H1 (cell line): ENCODE results near the gene NOS1AP. TPM values are rescaled to one million over a fixed set of nuclear protein-coding genes. Genes with fewer than 3 reads are reported as not detected.

Experiments used
- CTCF ChIA-PET: fragments of 300-600 bp; sonication (Branson Sonifier 250); formaldehyde crosslinking; loops from one replicate; lab custom pipeline; 2021; ENCODE audit not compliant: partially characterized antibody; lab: Charles Lee
- POLR2A ChIA-PET: fragments of 300-600 bp; sonication (Branson Sonifier 250); formaldehyde crosslinking; loops from one replicate; lab custom pipeline; 2021; ENCODE audit warnings: inconsistent platforms; ENCODE audit not compliant: partially characterized antibody; lab: Charles Lee
- DNase-seq, 2 experiments: peaks; one replicate each; pipeline versions ENCODE4 v3.0.0 to v3.0.0-alpha.2; 2010 to 2022; ENCODE audit warnings: low spot score in 2 of 2, low read depth in 1 of 2, mixed read lengths in 1 of 2
- FAIRE-seq: peaks from 2 replicates; lab custom pipeline; 2011; peaks lifted over from hg19 to GRCh38; lab: Jason Lieb, UNC
- H2AFZ ChIP-seq: 2 replicates; pipeline ENCODE4 v1.8.1; 2012; ENCODE audit warnings: low read length, inconsistent platforms
- H2AK5ac ChIP-seq: 2 replicates; pipeline ENCODE4 v1.6.1; 2013; ENCODE audit warnings: low read depth, low read length
- H2BK120ac ChIP-seq: replicated peaks from 2 replicates; pipeline ENCODE3; 2013; ENCODE audit warnings: low read depth, low read length, inconsistent platforms
- H2BK12ac ChIP-seq: 2 replicates; pipeline ENCODE4 v1.6.1; 2013; ENCODE audit warnings: low read depth, low read length
- H2BK15ac ChIP-seq: 2 replicates; pipeline ENCODE4 v1.6.1; 2013; ENCODE audit warnings: low read length
- H2BK20ac ChIP-seq: 2 replicates; pipeline ENCODE4 v1.6.1; 2013; ENCODE audit warnings: low read length
- H2BK5ac ChIP-seq: 2 replicates; pipeline ENCODE4 v1.6.1; 2013; ENCODE audit warnings: low read depth, low read length
- H3K14ac ChIP-seq: 2 replicates; pipeline ENCODE4 v1.6.1; 2013; ENCODE audit warnings: inconsistent platforms; ENCODE audit not compliant: insufficient read length
- H3K18ac ChIP-seq: 2 replicates; pipeline ENCODE4 v1.6.1; 2013; ENCODE audit warnings: low read length; ENCODE audit errors: extremely low read depth
- H3K23ac ChIP-seq: 2 replicates; pipeline ENCODE4 v1.6.1; 2013; ENCODE audit warnings: inconsistent platforms; ENCODE audit not compliant: insufficient read length
- H3K23me2 ChIP-seq: 2 replicates; pipeline ENCODE4 v1.6.1; 2013; ENCODE audit warnings: low read depth, low read length
- H3K27ac ChIP-seq: 2 replicates; pipeline ENCODE4 v1.6.1; 2011; ENCODE audit warnings: low read depth, low read length, inconsistent platforms
- H3K27me3 ChIP-seq, 4 experiments: replicated peaks in 1 of 4; 1 replicate in 1 of 4; 2 replicates in 3 of 4; pipeline versions ENCODE4 v1.6.1 to v1.8.1; 2011 to 2013; ENCODE audit warnings: low read length in 3 of 4, mild to moderate bottlenecking in 3 of 4, inconsistent platforms in 2 of 4, mixed read lengths in 2 of 4, moderate library complexity in 1 of 4; ENCODE audit not compliant: control insufficient read depth in 3 of 4, insufficient read depth in 3 of 4; ENCODE audit errors: extremely low read depth in 1 of 4
- H3K36me3 ChIP-seq, 4 experiments: 2 replicates each; pipeline versions ENCODE4 v1.6.1 to v1.8.1; 2011 to 2013; ENCODE audit warnings: mild to moderate bottlenecking in 4 of 4, low read length in 3 of 4, moderate library complexity in 2 of 4, control low read depth in 1 of 4, inconsistent platforms in 1 of 4; ENCODE audit not compliant: insufficient read depth in 4 of 4, control insufficient read depth in 2 of 4
- H3K4ac ChIP-seq: replicated peaks from 2 replicates; pipeline ENCODE3; 2013; ENCODE audit warnings: low read length, low read depth, mixed read lengths, inconsistent platforms; ENCODE audit not compliant: insufficient read length
- H3K4me1 ChIP-seq, 4 experiments: replicated peaks in 1 of 4; 1 replicate in 1 of 4; 2 replicates in 3 of 4; pipeline versions ENCODE4 v1.6.1 to v1.8.1; 2011 to 2013; ENCODE audit warnings: low read length in 3 of 4, inconsistent platforms in 2 of 4, mixed read lengths in 1 of 4; ENCODE audit not compliant: insufficient read depth in 4 of 4, control insufficient read depth in 3 of 4
- H3K4me2 ChIP-seq, 2 experiments: 2 replicates each; pipeline versions ENCODE4 v1.6.1 to v1.8.1; 2011 to 2013; ENCODE audit warnings: low read depth in 2 of 2, low read length in 2 of 2, control low read depth in 1 of 2, inconsistent platforms in 1 of 2, mild to moderate bottlenecking in 1 of 2; ENCODE audit not compliant: insufficient read depth in 1 of 2
- H3K4me3 ChIP-seq, 4 experiments: fragments of 200-600, 300-600 bp in 1 of 4; sonication (generic), shearing (Covaris generic), sonication (Bioruptor Twin) in 1 of 4; 2 replicates each; pipeline versions ENCODE4 v1.5.1 to v1.8.1; 2011 to 2016; ENCODE audit warnings: low read length in 4 of 4, low read depth in 3 of 4, control low read depth in 2 of 4, inconsistent platforms in 2 of 4, mild to moderate bottlenecking in 2 of 4, mixed read lengths in 1 of 4, moderate library complexity in 1 of 4; ENCODE audit not compliant: insufficient read depth in 2 of 4; ENCODE audit errors: extremely low read depth in 1 of 4
- H3K56ac ChIP-seq: replicated peaks from 2 replicates; pipeline ENCODE3; 2013; ENCODE audit warnings: low read depth, mild to moderate bottlenecking, mixed read lengths, low read length, inconsistent platforms; ENCODE audit not compliant: insufficient read length
- H3K79me1 ChIP-seq: 2 replicates; pipeline ENCODE4 v1.6.1; 2013; ENCODE audit warnings: low read depth, low read length, control low read depth
- H3K79me2 ChIP-seq, 2 experiments: 2 replicates each; pipeline versions ENCODE4 v1.6.1 to v1.8.1; 2012 to 2013; ENCODE audit warnings: low read length in 2 of 2, mild to moderate bottlenecking in 2 of 2, inconsistent platforms in 1 of 2; ENCODE audit not compliant: insufficient read depth in 2 of 2, control insufficient read depth in 1 of 2
- H3K9ac ChIP-seq, 4 experiments: replicated peaks in 1 of 4; 1 replicate in 1 of 4; 2 replicates in 3 of 4; pipeline versions ENCODE4 v1.6.1 to v1.8.1; 2011 to 2013; ENCODE audit warnings: low read depth in 3 of 4, low read length in 3 of 4, control low read depth in 2 of 4, mild to moderate bottlenecking in 2 of 4, moderate library complexity in 2 of 4, inconsistent platforms in 1 of 4; ENCODE audit errors: extremely low read depth in 1 of 4
- H3K9me3 ChIP-seq, 2 experiments: 2 replicates each; pipeline versions ENCODE4 v1.6.1 to v1.8.1; 2012 to 2013; ENCODE audit warnings: mild to moderate bottlenecking in 2 of 2, moderate library complexity in 2 of 2, control low read depth in 1 of 2, inconsistent platforms in 1 of 2, low read depth in 1 of 2, low read length in 1 of 2, mixed read lengths in 1 of 2; ENCODE audit not compliant: insufficient read depth in 2 of 2
- H4K20me1 ChIP-seq, 2 experiments: replicated peaks in 1 of 2; 2 replicates each; pipeline versions ENCODE3 to v1.8.1; 2011 to 2013; ENCODE audit warnings: inconsistent platforms in 2 of 2, low read length in 2 of 2, mild to moderate bottlenecking in 1 of 2; ENCODE audit not compliant: insufficient read depth in 2 of 2, control insufficient read depth in 1 of 2
- H4K5ac ChIP-seq: 2 replicates; pipeline ENCODE4 v1.6.1; 2013; ENCODE audit warnings: low read length, low read depth, mixed read lengths, inconsistent platforms; ENCODE audit not compliant: insufficient read length
- H4K8ac ChIP-seq: 2 replicates; pipeline ENCODE4 v1.8.0; 2013; ENCODE audit warnings: mild to moderate bottlenecking, moderate library complexity, low read length, inconsistent platforms; ENCODE audit not compliant: insufficient read depth; ENCODE audit errors: extremely low read depth
- H4K91ac ChIP-seq: replicated peaks from 2 replicates; pipeline ENCODE3; 2013; ENCODE audit warnings: low read length, mixed read lengths, inconsistent platforms; ENCODE audit not compliant: insufficient read length
- BCL11A ChIP-seq, 2 experiments: IDR thresholded peaks; one replicate each; pipeline ENCODE4 v1.6.1; 2011; ENCODE audit warnings: low read depth in 2 of 2, low read length in 2 of 2, mild to moderate bottlenecking in 2 of 2
- CHD1 ChIP-seq: IDR thresholded peaks from 2 replicates; pipeline ENCODE4 v1.6.1; 2012; ENCODE audit warnings: low read depth, low read length, improper control_type of control experiment
- EZH2 ChIP-seq: fragments of 200-600 bp; sonication (generic); IDR thresholded peaks from 2 replicates; pipeline ENCODE4 v1.7.1; 2012; ENCODE audit warnings: low read depth, mild to moderate bottlenecking, moderate library complexity, low read length, inconsistent platforms; ENCODE audit not compliant: severe bottlenecking
- JUND ChIP-seq: IDR thresholded peaks from 2 replicates; pipeline ENCODE4 v1.6.1; 2011; ENCODE audit warnings: mild to moderate bottlenecking, improper control_type of control experiment, low read length
- KDM4A ChIP-seq: IDR thresholded peaks from one replicate; pipeline ENCODE4 v1.7.1; 2012; ENCODE audit warnings: low read depth, mild to moderate bottlenecking, moderate library complexity, low read length, inconsistent platforms; ENCODE audit not compliant: severe bottlenecking
- RBBP5 ChIP-seq: IDR thresholded peaks from 2 replicates; pipeline ENCODE4 v1.7.1; 2012; ENCODE audit warnings: low read depth, mild to moderate bottlenecking, inconsistent platforms, low read length, moderate library complexity, borderline replicate concordance
- SIN3A ChIP-seq, 2 experiments: IDR thresholded peaks in 1 of 2; conservative IDR thresholded peaks in 1 of 2; 2 replicates each; pipeline ENCODE4 v1.6.1; 2011 to 2012; ENCODE audit warnings: low read length in 2 of 2, improper control_type of control experiment in 1 of 2, low read depth in 1 of 2, mild to moderate bottlenecking in 1 of 2
- SIX5 ChIP-seq: IDR thresholded peaks from 2 replicates; pipeline ENCODE4 v1.6.1; 2011; ENCODE audit warnings: mild to moderate bottlenecking, low read depth, low read length
- TCF12 ChIP-seq: IDR thresholded peaks from 2 replicates; pipeline ENCODE4 v1.6.1; 2011; ENCODE audit warnings: low read depth, mild to moderate bottlenecking, low read length
- YY1 ChIP-seq: IDR thresholded peaks from 2 replicates; pipeline ENCODE4 v1.6.1; 2011; ENCODE audit warnings: low read depth, mild to moderate bottlenecking, low read length
- WGBS, 2 experiments: shearing (Covaris generic) in 1 of 2; methylation state at CpG; one replicate each; pipeline versions ENCODE4 v1.1.6 to v1.1.7; 2013 to 2015; ENCODE audit warnings: low lambda C conversion rate in 2 of 2, mixed read lengths in 2 of 2, inconsistent platforms in 1 of 2, low coverage in 1 of 2, missing lambda C conversion rate in 1 of 2; ENCODE audit not compliant: insufficient replicate concordance in 2 of 2, insufficient coverage in 1 of 2, insufficient read length in 1 of 2; ENCODE audit errors: extremely low coverage in 1 of 2, missing lambda C conversion rate in 1 of 2; 5-methylcytosine and 5-hydroxymethylcytosine counted together
- polyA plus RNA-seq, 7 experiments: library from polyadenylated mRNA; depleted of rRNA in 3 of 7; stranded (reverse) in 5 of 7; unstranded in 2 of 7; fragments of >200 nt in 5 of 7; fragments of 200-250 nt in 2 of 7; gene quantifications; 1 replicate in 5 of 7; 2 replicates in 1 of 7; 4 replicates in 1 of 7; pipeline versions ENCODE4 v1.2.1 to v1.2.3, GENCODE V29; 2011 to 2013; ENCODE audit warnings: missing spikeins in 2 of 7, mixed read lengths in 2 of 7
- total RNA-seq: library from RNA; stranded (reverse); fragmentation: NEBNext Ultra II Directional; extraction: Animal tissue kit (Norgen Biotek cat#: 25700); gene quantifications from 2 replicates; pipeline ENCODE4 v1.2.1, GENCODE V29; 2021

Gene NOS1AP
- total and polyA plus RNA-seq, 2 of the 8 experiments (the other 6 are each of a cell fraction or from before 2014, with no cell fraction given): 2.4 to 12.1 TPM

- Histone ChIP-seq H4K8ac (peak overlapping the region; percentile 48), H4K20me1 (peaks cover 0 to 2% of the 10 kb centered on the region in 2 experiments), H3K4me2 (no peak overlapping the region), H2AK5ac (no peak overlapping the region), H3K27ac (no peak overlapping the region), H4K5ac (no peak overlapping the region), H3K4me1 (no peaks in the 10 kb centered on the region), H2BK15ac (no peak overlapping the region), H2BK20ac (no peak overlapping the region), H2BK12ac (no peak overlapping the region), H3K18ac (no peak overlapping the region), H3K4ac (no peak overlapping the region), H3K56ac (no peak overlapping the region), H3K9me3 (no peaks in the 10 kb centered on the region), H3K27me3 (no peaks in the 10 kb centered on the region), H4K91ac (no peak overlapping the region), H3K79me1 (no peaks in the 10 kb centered on the region), H3K23ac (no peak overlapping the region), H3K14ac (no peak overlapping the region), H2AFZ (no peak overlapping the region), H2BK5ac (no peak overlapping the region), H3K36me3 (peaks cover 0 to 6% (median 1%) of the 10 kb centered on the region in 4 experiments; a peak in 1 of 8 replicates), H2BK120ac (no peak overlapping the region), H3K79me2 (no peaks in the 10 kb centered on the region), H3K9ac (no peak overlapping the region), H3K4me3 (no peak overlapping the region), H3K23me2 (no peaks in the 10 kb centered on the region)
- ChIA-PET CTCF (interaction anchor here (0.7 to 4.1 kb wide), 3 partner anchors 10 to 317 kb away, joined by 3 to 31 read pairs (median 19); partner anchors contain the start of gene C1orf226), POLR2A (interaction anchor here (1.4 kb wide), 1 partner anchor 9 kb away, joined by 4 read pairs; the partner anchor contains the start of gene SPATA46)
- DNase-seq (no peak), FAIRE-seq (no peak)
- 96% methylated on average over 32 of the region's 36 CpGs; no CpG with 5 or more reads in 1 of the 2 experiments for WGBS, 2 experiments
- TF ChIP-seq RBBP5: no peak
- no peak for TF ChIP-seq TCF12
- TF ChIP-seq KDM4A: no peak
- TF ChIP-seq SIX5: no peak
- no peak for TF ChIP-seq SIN3A (conservative IDR thresholded peaks at IDR 0.05 in 1 of 2, IDR thresholded peaks at IDR 0.05 in 1 of 2; ENCODE audit: low read depth in 1 of 2, low read length in 2 of 2)
- TF ChIP-seq BCL11A (IDR thresholded peaks at IDR 0.05; ENCODE audit: low read depth in 2 of 2, low read length in 2 of 2): no peak
- no peak for TF ChIP-seq CHD1
- TF ChIP-seq YY1: no peak
- no peak for TF ChIP-seq JUND
- no peak for TF ChIP-seq EZH2
These were observed 297.6 kb downstream of the NOS1AP start for GRCh38 chr1:162367073-162367472.
